Hippocampal formation (tissue), 2 donors: ENCODE data around the gene SIRPB2.
A peak's percentile ranks its signal among the peaks of the same experiment; 100 is the strongest.

Experiments
- DNase-seq, 2 donors: peaks; one replicate each; lab custom pipeline; 2025; lab: John Stamatoyannopoulos, UW

Gene SIRPB2

GRCh38 chr20:1441133-1441532 lies 50.1 kb downstream of the SIRPB2 start:
- no peak for DNase-seq

GRCh38 chr20:1440024-1440423 lies 51.2 kb downstream of the SIRPB2 start:
- no peak for DNase-seq

DNA sequence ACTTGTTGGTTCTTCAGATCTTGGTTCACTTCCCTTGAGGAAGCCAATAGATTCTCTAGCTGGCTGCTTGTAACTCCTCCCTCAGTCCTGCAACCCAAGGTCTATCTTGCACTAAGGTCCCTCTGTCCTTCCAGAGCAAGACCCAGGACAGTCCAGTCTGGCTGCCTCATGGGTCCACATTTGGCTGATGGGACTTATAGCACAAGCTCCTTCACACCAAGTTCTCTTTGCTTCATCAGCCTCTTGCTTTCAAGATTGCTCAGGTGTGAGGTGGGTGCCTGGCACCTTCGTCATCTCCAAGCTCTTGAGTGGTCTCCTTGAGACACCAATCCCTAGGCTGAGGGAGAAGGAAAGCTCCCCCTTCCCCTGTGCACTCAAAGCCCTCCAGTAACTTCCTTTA lies 52.9 kb downstream of the SIRPB2 start:
- DNase-seq, result no peak

DNA sequence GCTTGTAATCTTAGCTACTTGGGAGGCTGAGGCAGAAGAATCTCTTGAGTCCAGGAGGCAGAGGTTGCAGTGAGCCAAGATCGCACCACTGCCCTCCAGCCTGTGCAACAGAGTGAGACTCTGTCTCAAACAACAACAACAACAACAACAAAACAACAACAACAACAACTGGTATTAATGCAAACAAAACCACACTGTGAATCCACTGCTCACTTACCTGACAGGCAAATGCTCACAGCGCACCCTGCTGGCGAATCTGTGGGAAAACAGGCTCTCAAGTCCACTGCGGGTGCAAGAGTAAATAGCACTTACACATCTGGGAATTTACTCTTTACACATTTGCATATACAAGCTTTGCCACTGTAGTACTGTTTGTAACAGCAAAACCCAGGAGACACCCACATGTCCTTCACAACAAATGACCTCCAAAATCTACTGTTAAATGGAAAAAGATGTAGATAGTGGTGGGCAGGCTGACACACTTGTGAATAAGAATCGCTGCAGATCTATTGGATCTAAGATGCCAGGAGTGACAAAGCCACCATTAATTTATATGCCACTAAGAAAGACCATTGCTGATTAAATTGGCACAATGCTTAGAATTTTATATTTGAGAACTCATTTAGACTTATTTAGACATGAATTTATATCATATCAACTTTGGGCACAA lies 53.9 kb downstream of the SIRPB2 start:
- peak; percentile 58 to 66 for DNase-seq

GRCh38 chr20:1436263-1436662 lies 55.0 kb downstream of the SIRPB2 start:
- no peak for DNase-seq

GRCh38 chr20:1435337-1435699 lies 55.9 kb downstream of the SIRPB2 start:
- no peak for DNase-seq

DNA sequence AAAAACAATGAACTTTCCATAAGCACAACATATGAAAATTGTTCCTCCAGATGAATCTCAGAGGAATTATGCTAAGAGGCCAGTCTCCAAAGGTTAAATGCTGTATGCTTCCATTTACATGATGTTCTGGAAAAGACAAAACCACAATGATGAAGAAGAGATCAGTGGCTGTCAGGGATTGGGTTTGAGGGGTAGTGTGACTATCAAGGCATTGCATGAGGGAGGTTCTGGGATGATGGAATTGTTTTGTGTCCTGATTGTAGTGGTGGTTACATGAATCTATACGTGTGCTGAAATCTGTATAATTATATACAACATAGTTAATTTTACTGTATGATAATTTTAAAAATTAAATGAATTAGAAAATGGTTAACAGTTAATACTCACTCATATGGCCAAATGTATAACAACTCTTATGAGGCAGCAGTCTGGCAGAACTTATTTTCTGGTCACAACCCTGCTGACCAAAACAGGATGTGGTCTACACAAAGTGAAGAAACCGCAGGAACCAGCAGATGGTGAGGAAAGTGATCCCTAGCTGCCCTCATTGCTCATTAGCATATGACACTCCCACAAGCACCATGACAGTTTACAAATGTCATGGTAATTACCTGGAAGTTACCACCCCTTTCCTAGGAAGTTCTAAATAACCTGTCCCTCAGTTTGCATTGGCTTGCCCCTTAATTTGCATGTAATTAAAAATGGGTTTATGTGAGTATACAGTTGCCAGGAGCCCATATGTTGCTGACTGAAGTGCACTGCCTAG lies 56.5 kb downstream of the SIRPB2 start:
- peak in 1 of 2 donors; percentile 9 for DNase-seq

GRCh38 chr20:1431158-1431557 lies 60.1 kb downstream of the SIRPB2 start:
- DNase-seq, result no peak

DNA sequence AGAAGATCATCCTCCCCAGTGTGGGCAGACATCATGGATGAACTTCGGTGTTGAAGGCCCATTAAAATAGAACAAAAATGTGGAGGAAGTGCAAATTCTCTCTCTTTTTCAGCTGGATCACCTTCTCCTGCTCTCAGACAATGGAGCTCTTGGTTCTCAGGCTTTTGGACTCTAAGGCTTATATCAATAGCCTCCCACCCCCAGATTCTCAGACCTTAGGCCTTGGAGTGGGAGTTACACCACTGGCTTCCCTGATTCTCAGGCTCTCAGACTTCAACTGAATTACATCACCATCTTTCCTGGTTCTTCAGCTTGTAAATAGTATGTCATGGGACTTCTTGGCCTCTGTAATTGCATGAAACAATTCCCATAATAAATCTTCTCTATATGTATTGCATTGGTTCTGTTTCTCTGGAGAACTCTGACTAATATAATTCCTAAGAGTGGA lies 61.2 kb downstream of the SIRPB2 start:
- DNase-seq, result no peak

DNA sequence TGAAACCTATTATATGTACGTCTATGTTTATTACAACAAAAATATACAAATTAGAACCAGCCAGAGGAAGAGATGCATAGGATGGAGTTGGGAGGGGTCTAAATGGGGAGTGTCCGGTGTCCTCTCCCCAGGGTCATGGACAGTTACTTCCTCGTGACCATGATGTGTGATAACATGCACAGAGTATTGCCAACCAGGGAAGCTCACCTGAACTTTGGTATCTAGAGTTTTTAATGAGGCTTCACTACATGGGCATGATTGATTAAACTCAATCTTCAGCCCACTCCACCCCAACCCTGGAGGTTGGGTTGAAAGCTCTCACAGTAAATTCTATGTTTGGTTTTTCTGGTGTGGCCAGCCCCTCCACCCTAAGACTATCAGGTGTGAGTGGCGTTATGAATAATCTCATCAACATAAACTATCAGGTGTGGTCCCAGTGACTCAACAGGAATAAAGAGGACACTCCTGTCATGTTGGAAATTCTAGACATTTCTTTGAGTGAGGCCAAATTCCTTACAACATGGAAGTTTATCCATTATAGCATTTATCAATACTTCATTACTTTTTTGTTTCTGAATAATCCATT lies 62.0 kb downstream of the SIRPB2 start:
- DNase-seq, result no peak

DNA sequence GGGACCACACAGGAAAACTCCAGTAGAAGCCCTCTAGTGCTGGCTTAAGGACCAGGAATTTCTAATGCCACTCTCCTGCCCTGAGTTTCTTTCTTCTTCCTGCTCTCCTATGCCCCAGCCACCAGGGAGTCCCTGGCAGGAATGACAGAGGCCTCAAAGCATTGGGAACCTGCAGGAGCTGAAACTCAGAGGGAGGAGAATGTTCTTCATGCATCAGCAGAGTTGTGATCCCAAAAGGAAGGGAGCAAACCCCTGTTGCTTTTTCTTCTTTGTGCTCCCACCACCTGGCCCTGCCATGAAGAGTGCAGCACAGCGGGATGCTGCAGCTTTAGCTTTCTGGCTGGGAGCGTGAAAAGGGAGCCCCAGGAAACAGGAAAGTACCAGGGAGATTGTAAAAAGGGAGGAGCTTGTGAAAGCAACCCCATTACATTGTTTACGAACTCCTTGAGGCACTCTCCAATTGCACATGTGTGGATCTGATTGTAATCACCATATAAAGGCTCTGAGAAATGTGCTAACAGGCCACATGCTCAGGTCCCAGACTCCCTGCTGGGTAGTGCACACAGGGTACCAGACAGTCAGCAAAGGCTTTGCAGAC lies 63.7 kb downstream of the SIRPB2 start:
- DNase-seq, result no peak

DNA sequence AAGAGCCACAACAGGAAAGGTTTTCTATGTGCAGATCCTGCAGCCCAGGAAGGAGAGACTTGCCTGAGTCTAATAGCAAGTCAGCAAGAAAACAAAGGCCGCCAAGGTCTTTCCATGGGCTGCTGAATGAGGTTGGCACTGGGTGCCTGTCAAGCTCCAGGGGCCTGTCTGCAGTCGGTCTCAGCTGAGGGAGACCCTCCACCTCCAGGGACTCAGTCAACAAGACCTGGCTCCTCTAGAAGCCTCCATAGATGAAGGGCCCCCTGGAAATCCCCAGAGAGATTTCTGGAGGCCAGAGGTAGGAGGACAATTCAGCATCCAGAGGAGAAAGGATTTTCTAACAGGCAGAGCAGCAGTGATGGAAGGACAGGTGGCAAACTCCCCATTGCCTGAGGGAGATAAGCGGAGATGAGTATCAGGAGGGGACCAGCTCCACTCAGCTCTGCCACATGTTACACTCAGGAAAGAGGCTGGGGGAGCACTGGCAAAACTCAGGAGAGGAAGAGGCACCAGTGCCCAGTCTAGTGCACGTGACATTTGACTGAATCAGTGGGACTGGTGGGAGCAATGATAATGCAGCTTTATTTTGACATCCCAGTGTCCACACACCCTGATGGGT lies 64.9 kb downstream of the SIRPB2 start:
- no peak for DNase-seq
